NT2/D1 (cell line): ENCODE results near the gene UQCC5.

Experiments
- SUZ12 ChIP-seq: IDR thresholded peaks from 2 replicates; pipeline ENCODE4 v1.6.1; 2011; ENCODE audit not compliant: insufficient read length, insufficient read depth; ENCODE audit errors: extremely low read depth
- ZNF274 ChIP-seq: IDR thresholded peaks from 2 replicates; pipeline ENCODE4 v1.6.1; 2011; ENCODE audit warnings: mild to moderate bottlenecking, low read depth, low read length

- TF ChIP-seq SUZ12: no peak
- TF ChIP-seq ZNF274: no peak
These were observed 33.7 kb downstream of the UQCC5 start for GRCh38 chr3:52570076-52570475.
